Nephron progenitor cell (in vitro differentiated cells): ENCODE measurements around the gene UBE3C.

Experiments
- DNase-seq: peaks from one replicate; pipeline ENCODE4 v3.0.0; 2021
- H3K27ac Mint-ChIP-seq: 2 replicates; pipeline ENCODE4 v1.8.0; 2021; ENCODE audit warnings: mild to moderate bottlenecking, moderate library complexity, mixed read lengths
- H3K27me3 Mint-ChIP-seq: 2 replicates; pipeline ENCODE4 v1.8.0; 2021; ENCODE audit warnings: mild to moderate bottlenecking, low read depth, mixed read lengths; ENCODE audit not compliant: poor library complexity
- H3K36me3 Mint-ChIP-seq: 2 replicates; pipeline ENCODE4 v1.8.0; 2021; ENCODE audit warnings: low read depth, mixed read lengths
- H3K4me1 Mint-ChIP-seq: 2 replicates; pipeline ENCODE4 v1.8.0; 2021; ENCODE audit warnings: mixed read lengths
- H3K4me3 Mint-ChIP-seq: 2 replicates; pipeline ENCODE4 v1.8.0; 2021; ENCODE audit warnings: mild to moderate bottlenecking, moderate library complexity, mixed read lengths
- H3K9me3 Mint-ChIP-seq: 2 replicates; pipeline ENCODE4 v1.8.0; 2021; ENCODE audit warnings: mild to moderate bottlenecking, moderate library complexity, mixed read lengths
- CTCF ChIP-seq: fragments of 200-600 bp; sonication (generic); IDR thresholded peaks from 2 replicates; pipeline ENCODE4 v1.5.0; 2021; ENCODE audit warnings: antibody characterized with exemption

UBE3C gene

GRCh38 chr7:157300369-157300825 lies 161.7 kb downstream of the UBE3C start:
- peaks cover 7% of the 10 kb centered on the region for H3K36me3 Mint-ChIP-seq
- H3K4me1 Mint-ChIP-seq: peaks cover 21% of the 10 kb centered on the region
- peaks cover 17% of the 10 kb centered on the region for H3K27me3 Mint-ChIP-seq
- H3K9me3 Mint-ChIP-seq: no peaks in the 10 kb centered on the region
- TF ChIP-seq CTCF: no peak
- DNase-seq: no peak
- H3K4me3 Mint-ChIP-seq: no peak overlapping the region
- no peak overlapping the region for H3K27ac Mint-ChIP-seq

DNA sequence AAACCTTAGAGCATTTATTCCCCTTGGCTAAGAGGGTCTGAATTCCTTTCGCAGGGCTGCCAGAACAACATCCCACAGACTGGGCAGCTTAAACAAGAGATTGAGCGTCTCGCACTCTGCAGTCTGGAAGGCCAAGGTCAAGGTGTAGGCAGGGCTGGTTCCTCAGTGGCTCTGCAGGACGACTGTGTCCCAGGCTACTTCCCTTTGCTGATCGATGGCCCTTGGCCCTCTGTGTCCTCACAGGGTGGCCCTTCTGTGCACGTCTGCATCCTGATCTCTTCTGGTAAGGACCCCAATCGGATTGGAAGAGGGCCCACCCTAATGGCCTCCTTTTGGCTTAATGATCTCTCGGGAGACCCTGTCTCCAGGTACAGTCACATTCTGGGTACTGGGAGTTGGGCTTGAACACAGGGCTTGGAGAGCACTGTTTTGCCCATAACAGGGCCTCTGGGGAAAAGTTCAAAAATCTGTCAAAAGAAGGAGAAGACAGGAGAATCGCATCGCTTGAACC lies 162.9 kb downstream of the UBE3C start:
- TF ChIP-seq CTCF: no peak
- peak overlapping the region; percentile 89 for H3K27ac Mint-ChIP-seq
- peaks cover 17% of the 10 kb centered on the region for H3K27me3 Mint-ChIP-seq
- no peak overlapping the region for H3K4me3 Mint-ChIP-seq
- peaks cover 7% of the 10 kb centered on the region for H3K36me3 Mint-ChIP-seq
- no peak for DNase-seq
- H3K9me3 Mint-ChIP-seq: no peaks in the 10 kb centered on the region
- peaks cover 25% of the 10 kb centered on the region for H3K4me1 Mint-ChIP-seq

- TF ChIP-seq CTCF: no peak
- H3K36me3 Mint-ChIP-seq: no peaks in the 10 kb centered on the region
- H3K27me3 Mint-ChIP-seq: peaks cover 15% of the 10 kb centered on the region
- H3K4me3 Mint-ChIP-seq: no peak overlapping the region
- no peak for DNase-seq
- no peak overlapping the region for H3K27ac Mint-ChIP-seq
- H3K9me3 Mint-ChIP-seq: no peaks in the 10 kb centered on the region
- peaks cover 19% of the 10 kb centered on the region for H3K4me1 Mint-ChIP-seq
These were observed 168.4 kb downstream of the UBE3C start for GRCh38 chr7:157306846-157307838.

DNA sequence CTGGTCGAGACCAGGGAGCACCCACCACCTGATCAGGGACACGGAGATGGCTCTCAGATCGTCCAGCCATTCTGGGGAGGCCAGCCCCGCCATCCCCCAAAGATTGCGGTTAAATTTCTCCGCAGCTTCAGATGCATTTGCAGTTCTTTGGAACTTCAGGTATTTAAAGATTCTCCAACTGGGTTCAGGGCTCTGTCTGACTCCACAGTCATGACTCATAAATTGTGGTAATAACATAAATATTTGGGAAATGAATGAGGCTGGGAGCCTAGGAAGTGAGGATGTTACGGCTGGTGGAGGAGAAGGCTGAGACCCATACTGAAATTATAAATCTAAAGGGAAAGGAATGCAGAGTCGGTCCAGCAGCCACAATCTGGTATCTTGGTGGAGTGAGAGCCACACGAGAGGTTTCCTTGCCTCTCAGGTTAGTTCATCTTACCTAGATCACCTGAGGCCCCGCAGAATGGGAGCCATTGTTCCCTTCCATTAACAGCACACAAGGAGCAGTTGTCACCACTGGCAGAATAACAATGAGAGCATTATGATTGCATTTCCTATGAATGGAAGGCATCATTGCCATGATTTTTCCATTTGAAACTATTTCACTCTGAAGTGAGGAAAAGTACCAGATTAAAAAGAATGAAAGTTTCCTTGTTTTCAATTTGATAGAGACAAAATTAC lies 171.4 kb downstream of the UBE3C start:
- H3K9me3 Mint-ChIP-seq: no peaks in the 10 kb centered on the region
- H3K27me3 Mint-ChIP-seq: peaks cover 11% of the 10 kb centered on the region
- DNase-seq: no peak
- no peak overlapping the region for H3K4me3 Mint-ChIP-seq
- H3K27ac Mint-ChIP-seq: no peak overlapping the region
- no peak for TF ChIP-seq CTCF
- H3K36me3 Mint-ChIP-seq: no peaks in the 10 kb centered on the region
- peaks cover 11% of the 10 kb centered on the region for H3K4me1 Mint-ChIP-seq

- H3K4me1 Mint-ChIP-seq: peaks cover 11% of the 10 kb centered on the region
- no peak overlapping the region for H3K4me3 Mint-ChIP-seq
- no peaks in the 10 kb centered on the region for H3K36me3 Mint-ChIP-seq
- no peaks in the 10 kb centered on the region for H3K9me3 Mint-ChIP-seq
- TF ChIP-seq CTCF: no peak
- DNase-seq: no peak
- H3K27ac Mint-ChIP-seq: no peak overlapping the region
- H3K27me3 Mint-ChIP-seq: peaks cover 11% of the 10 kb centered on the region
These were observed 172.0 kb downstream of the UBE3C start for GRCh38 chr7:157310676-157311185.
